HFFc6 (cell line): ENCODE data around the gene TSPAN18. TPM values are rescaled to one million over a fixed set of nuclear protein-coding genes. Genes with fewer than 3 reads are reported as not detected.

Source experiments
- DNase-seq: peaks from one replicate; pipeline ENCODE4 v3.0.0-alpha.2; 2018
- H3K27ac Mint-ChIP-seq: 2 replicates; pipeline ENCODE4 v1.8.0; 2020; ENCODE audit warnings: mild to moderate bottlenecking, mixed read lengths
- H3K27me3 Mint-ChIP-seq: 2 replicates; pipeline ENCODE4 v1.8.0; 2021; ENCODE audit warnings: mild to moderate bottlenecking, moderate library complexity, mixed read lengths; ENCODE audit not compliant: insufficient read depth
- H3K36me3 Mint-ChIP-seq: 2 replicates; pipeline ENCODE4 v1.8.0; 2021; ENCODE audit warnings: low read depth, mixed read lengths
- H3K4me1 Mint-ChIP-seq: 2 replicates; pipeline ENCODE4 v1.8.0; 2020; ENCODE audit warnings: low read depth, mixed read lengths
- H3K4me3 Mint-ChIP-seq: 2 replicates; pipeline ENCODE4 v1.8.0; 2020; ENCODE audit warnings: mild to moderate bottlenecking, moderate library complexity, mixed read lengths
- H3K9me3 Mint-ChIP-seq: 2 replicates; pipeline ENCODE4 v1.8.0; 2020; ENCODE audit warnings: mild to moderate bottlenecking, mixed read lengths
- CTCF ChIP-seq: fragments of 200-600 bp; sonication (generic); IDR thresholded peaks from 2 replicates; pipeline ENCODE4 v1.5.0; 2021; ENCODE audit warnings: antibody characterized with exemption, mild to moderate bottlenecking
- total RNA-seq, 6 experiments: library from RNA; stranded (reverse); fragmentation: NEBNext Ultra II Directional; extraction: Animal tissue kit (Norgen Biotek cat#: 25700); gene quantifications; 2 replicates in 1 of 6; 3 replicates in 5 of 6; pipeline ENCODE4 v1.2.3, GENCODE V29; 2021

The TSPAN18 gene
- total RNA-seq, 6 experiments from 2014 or later, result 0.09 TPM; not detected in 5

- H3K4me1 Mint-ChIP-seq, result no peaks in the 10 kb centered on the region
These were observed 213.6 kb downstream of the TSPAN18 start for GRCh38 chr11:44940404-44940803.

GRCh38 chr11:44940835-44941234, 214.1 kb downstream of the TSPAN18 start:
- H3K4me3 Mint-ChIP-seq, result no peak overlapping the region
- no peaks in the 10 kb centered on the region for H3K36me3 Mint-ChIP-seq
- no peaks in the 10 kb centered on the region for H3K4me1 Mint-ChIP-seq
- peaks cover 17% of the 10 kb centered on the region for H3K27me3 Mint-ChIP-seq
- no peak overlapping the region for H3K27ac Mint-ChIP-seq
- DNase-seq, result no peak
- TF ChIP-seq CTCF, result no peak
- H3K9me3 Mint-ChIP-seq, result no peaks in the 10 kb centered on the region

More at GRCh38 chr11:44940404-44940803, 213.6 kb downstream of the TSPAN18 start:
- no peaks in the 10 kb centered on the region for H3K36me3 Mint-ChIP-seq
- TF ChIP-seq CTCF, result no peak
- H3K9me3 Mint-ChIP-seq, result no peaks in the 10 kb centered on the region
- peaks cover 15% of the 10 kb centered on the region for H3K27me3 Mint-ChIP-seq
- no peak overlapping the region for H3K4me3 Mint-ChIP-seq
- no peak overlapping the region for H3K27ac Mint-ChIP-seq
- no peak for DNase-seq

GRCh38 chr11:44941259-44942021, 214.7 kb downstream of the TSPAN18 start:
- H3K36me3 Mint-ChIP-seq, result no peaks in the 10 kb centered on the region
- H3K4me1 Mint-ChIP-seq, result no peaks in the 10 kb centered on the region
- no peak overlapping the region for H3K4me3 Mint-ChIP-seq
- no peaks in the 10 kb centered on the region for H3K9me3 Mint-ChIP-seq
- H3K27ac Mint-ChIP-seq, result no peak overlapping the region
- peaks cover 18% of the 10 kb centered on the region for H3K27me3 Mint-ChIP-seq
- no peak for DNase-seq
- TF ChIP-seq CTCF, result no peak

DNA sequence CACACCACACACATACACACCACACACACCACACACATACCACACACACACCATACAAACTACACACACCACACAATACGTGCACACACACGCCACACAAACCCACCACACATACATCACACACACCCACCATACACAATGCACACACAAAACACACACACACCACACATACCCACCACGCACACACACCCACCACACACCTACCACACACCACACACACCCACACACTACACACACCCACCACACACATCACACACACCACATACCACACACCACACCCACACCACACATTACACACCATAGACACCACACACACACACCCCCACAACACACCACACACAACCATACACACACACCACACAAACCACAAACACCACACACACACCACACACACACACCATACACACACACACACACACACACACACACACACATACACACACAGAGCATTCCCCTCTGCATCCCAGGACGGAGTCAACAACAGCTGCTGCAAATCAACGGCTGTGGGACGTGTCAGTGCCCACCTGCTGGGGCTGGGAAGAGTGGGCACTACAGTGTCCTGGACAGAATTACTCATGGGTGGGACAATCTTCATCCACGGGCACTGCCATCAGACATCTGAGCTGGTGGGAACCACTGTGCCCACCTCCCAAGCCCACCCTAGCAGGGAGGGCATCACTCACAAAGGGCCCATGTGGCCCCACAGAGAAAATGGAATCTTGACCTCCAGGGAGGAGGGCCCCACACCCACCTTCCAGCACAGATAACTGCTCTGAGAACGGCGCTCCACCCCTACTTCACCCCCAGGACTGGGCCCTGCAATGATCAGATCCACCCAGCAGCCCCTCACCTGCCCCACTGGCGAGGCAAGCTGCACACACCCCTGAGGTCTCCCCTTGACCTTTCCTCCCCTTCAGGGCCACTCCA, 215.5 kb downstream of the TSPAN18 start:
- DNase-seq, result no peak
- no peak overlapping the region for H3K27ac Mint-ChIP-seq
- no peaks in the 10 kb centered on the region for H3K4me1 Mint-ChIP-seq
- H3K27me3 Mint-ChIP-seq, result peaks cover 18% of the 10 kb centered on the region
- TF ChIP-seq CTCF, result no peak
- H3K9me3 Mint-ChIP-seq, result no peaks in the 10 kb centered on the region
- no peak overlapping the region for H3K4me3 Mint-ChIP-seq
- no peaks in the 10 kb centered on the region for H3K36me3 Mint-ChIP-seq

DNA sequence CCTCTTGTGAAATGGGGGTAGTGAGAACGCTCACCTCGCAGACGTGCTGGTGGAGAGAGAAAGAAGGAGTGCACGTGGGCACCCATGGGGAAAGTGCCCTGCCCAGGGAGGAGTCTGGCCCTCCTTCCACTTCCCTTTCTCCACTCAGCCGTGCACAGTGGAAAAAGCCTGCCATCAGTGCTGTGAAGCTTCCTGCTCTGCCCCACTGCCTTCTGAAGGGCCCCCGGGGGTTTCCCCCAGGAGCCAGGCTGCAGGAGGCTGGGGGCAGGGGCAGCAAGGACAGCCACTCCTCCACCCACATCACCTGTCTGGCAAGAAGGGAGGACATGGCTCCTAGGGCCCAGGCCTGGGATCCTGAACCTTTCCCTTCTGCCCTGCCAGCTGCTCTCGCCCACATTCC, 216.4 kb downstream of the TSPAN18 start:
- no peak for TF ChIP-seq CTCF
- H3K9me3 Mint-ChIP-seq, result no peaks in the 10 kb centered on the region
- no peak overlapping the region for H3K4me3 Mint-ChIP-seq
- H3K36me3 Mint-ChIP-seq, result no peaks in the 10 kb centered on the region
- H3K27me3 Mint-ChIP-seq, result peaks cover 22% of the 10 kb centered on the region
- DNase-seq, result no peak
- H3K4me1 Mint-ChIP-seq, result no peaks in the 10 kb centered on the region
- H3K27ac Mint-ChIP-seq, result no peak overlapping the region
